Activated naive CD8-positive, alpha-beta T cell treated with anti-CD3 and anti-CD28 coated beads for 36 hours (primary cell): Measurements from ENCODE around the gene IL1RAPL2. TPM values are rescaled to one million over a fixed set of nuclear protein-coding genes. Genes with fewer than 3 reads are reported as not detected.

Experiments
- DNase-seq: peaks from one replicate; pipeline ENCODE4 v3.0.0; 2021
- H3K27ac Mint-ChIP-seq: one replicate; pipeline ENCODE4 v1.8.0; 2022; ENCODE audit warnings: mild to moderate bottlenecking, moderate library complexity, mixed read lengths
- H3K27me3 Mint-ChIP-seq: one replicate; pipeline ENCODE4 v1.8.0; 2022; ENCODE audit warnings: mild to moderate bottlenecking, mixed read lengths
- H3K36me3 Mint-ChIP-seq: one replicate; pipeline ENCODE4 v1.8.0; 2021; ENCODE audit warnings: mild to moderate bottlenecking, mixed read lengths
- H3K4me1 Mint-ChIP-seq: one replicate; pipeline ENCODE4 v1.8.0; 2021; ENCODE audit warnings: mixed read lengths
- H3K4me3 Mint-ChIP-seq: one replicate; pipeline ENCODE4 v1.8.0; 2022; ENCODE audit warnings: mild to moderate bottlenecking, moderate library complexity, mixed read lengths
- H3K9me3 Mint-ChIP-seq: one replicate; pipeline ENCODE4 v1.8.0; 2022; ENCODE audit warnings: mixed read lengths
- total RNA-seq, 2 experiments: library from RNA; stranded (reverse); gene quantifications; one replicate each; pipeline ENCODE4 v1.2.3, GENCODE V29; 2021

The IL1RAPL2 gene
- total RNA-seq, 2 experiments from 2014 or later = not detected

DNA sequence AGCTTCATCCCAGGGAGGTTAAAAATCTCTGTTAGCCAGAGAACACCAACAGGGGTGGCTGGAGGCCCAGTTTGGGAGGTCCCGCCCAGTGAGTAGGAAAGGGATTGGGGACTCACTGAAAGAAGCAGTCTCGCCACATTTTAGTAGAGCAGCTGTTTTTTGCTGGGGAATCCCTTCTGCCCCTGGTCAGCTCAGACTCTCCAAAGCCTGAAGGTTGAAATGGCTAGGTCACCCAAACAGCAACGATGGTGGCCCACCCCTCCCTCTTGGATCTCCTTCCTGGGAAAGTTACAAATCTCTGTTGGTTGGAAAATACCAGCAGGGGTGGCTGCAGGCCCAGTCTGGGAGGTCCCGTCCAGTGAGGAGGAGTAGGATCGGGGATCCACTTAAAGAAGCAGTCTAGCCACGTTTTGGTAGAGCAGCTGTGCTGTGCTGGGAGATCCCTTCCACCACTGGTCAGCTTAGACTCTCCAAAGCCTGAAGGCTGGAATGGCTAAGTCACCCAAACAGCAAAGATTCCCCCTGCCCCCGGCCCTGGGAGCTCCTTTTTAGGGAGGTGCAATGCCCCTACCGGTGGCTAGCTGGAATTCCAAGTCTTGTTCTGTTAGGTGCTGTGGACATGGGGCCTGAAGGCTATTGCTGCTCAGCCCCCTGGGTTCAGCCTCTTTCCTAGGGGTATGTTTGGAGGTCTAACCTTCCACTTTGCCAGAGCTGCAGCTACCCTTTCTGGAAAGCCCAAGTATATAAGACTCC lies 694.5 kb downstream of the IL1RAPL2 start:
- peaks cover 1% of the 10 kb centered on the region for H3K9me3 Mint-ChIP-seq
- no peaks in the 10 kb centered on the region for H3K36me3 Mint-ChIP-seq
- H3K4me1 Mint-ChIP-seq = no peaks in the 10 kb centered on the region
- DNase-seq = no peak
- H3K4me3 Mint-ChIP-seq = no peak overlapping the region
- H3K27ac Mint-ChIP-seq = no peak overlapping the region
- H3K27me3 Mint-ChIP-seq = no peaks in the 10 kb centered on the region

- no peak for DNase-seq
- Mint-ChIP-seq H3K4me1 (no peaks in the 10 kb centered on the region), H3K27ac (no peak overlapping the region), H3K4me3 (no peak overlapping the region), H3K27me3 (no peaks in the 10 kb centered on the region), H3K9me3 (peaks cover 1% of the 10 kb centered on the region), H3K36me3 (no peaks in the 10 kb centered on the region)
Measured at GRCh38 chrX:105263171-105263570, 697.2 kb downstream of the IL1RAPL2 start.

GRCh38 chrX:105263801-105264200 lies 697.8 kb downstream of the IL1RAPL2 start:
- no peak for DNase-seq
- no peak overlapping the region for H3K4me3 Mint-ChIP-seq
- H3K27ac Mint-ChIP-seq = no peak overlapping the region
- H3K36me3 Mint-ChIP-seq = no peaks in the 10 kb centered on the region
- H3K9me3 Mint-ChIP-seq = peaks cover 1% of the 10 kb centered on the region
- H3K27me3 Mint-ChIP-seq = no peaks in the 10 kb centered on the region
- no peaks in the 10 kb centered on the region for H3K4me1 Mint-ChIP-seq

DNA sequence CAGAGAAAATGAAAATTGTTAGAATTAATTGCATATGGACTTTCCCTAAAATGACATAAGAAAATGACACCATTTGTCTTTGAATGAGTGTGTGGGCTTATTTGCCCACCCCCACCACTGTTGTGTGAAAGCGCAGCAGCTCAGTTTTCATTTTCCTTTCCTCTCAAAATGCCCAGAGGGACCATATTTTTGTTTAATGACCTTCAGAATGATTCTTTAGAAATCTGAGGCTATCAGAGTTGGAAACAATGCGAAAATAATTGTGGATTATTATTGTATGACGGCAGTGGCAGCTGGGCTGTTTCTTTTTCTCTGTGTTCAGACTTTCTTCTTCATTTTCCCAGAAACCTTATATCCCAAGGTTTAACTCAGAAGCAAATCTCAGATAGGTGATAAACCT lies 699.1 kb downstream of the IL1RAPL2 start:
- no peak for DNase-seq
- Mint-ChIP-seq H3K36me3 (no peaks in the 10 kb centered on the region), H3K27me3 (no peaks in the 10 kb centered on the region), H3K4me1 (no peaks in the 10 kb centered on the region), H3K9me3 (peaks cover 1% of the 10 kb centered on the region), H3K4me3 (no peak overlapping the region), H3K27ac (no peak overlapping the region)

GRCh38 chrX:105266456-105266855 lies 700.5 kb downstream of the IL1RAPL2 start:
- no peaks in the 10 kb centered on the region for H3K4me1 Mint-ChIP-seq
- no peaks in the 10 kb centered on the region for H3K27me3 Mint-ChIP-seq
- H3K36me3 Mint-ChIP-seq = no peaks in the 10 kb centered on the region
- H3K9me3 Mint-ChIP-seq = no peaks in the 10 kb centered on the region
- no peak overlapping the region for H3K4me3 Mint-ChIP-seq
- H3K27ac Mint-ChIP-seq = no peak overlapping the region
- no peak for DNase-seq

DNA sequence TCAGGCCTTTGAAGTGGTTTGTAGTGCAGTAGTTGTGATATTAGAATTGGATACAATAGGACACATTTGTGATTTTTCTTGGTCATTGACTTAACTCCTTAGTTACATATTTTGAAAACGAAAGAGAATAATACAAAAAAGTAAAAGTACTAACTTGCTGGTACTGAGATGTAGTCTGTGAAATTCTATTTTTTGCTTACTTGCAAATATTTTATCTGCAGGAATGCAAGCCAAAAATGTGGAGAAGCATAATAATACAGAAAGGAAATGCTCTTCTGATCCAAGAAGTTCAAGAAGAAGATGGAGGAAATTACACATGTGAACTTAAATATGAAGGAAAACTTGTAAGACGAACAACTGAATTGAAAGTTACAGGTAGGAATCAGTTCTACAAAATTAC lies 701.2 kb downstream of the IL1RAPL2 start:
- H3K9me3 Mint-ChIP-seq = no peaks in the 10 kb centered on the region
- no peak overlapping the region for H3K4me3 Mint-ChIP-seq
- no peaks in the 10 kb centered on the region for H3K36me3 Mint-ChIP-seq
- DNase-seq = no peak
- no peaks in the 10 kb centered on the region for H3K4me1 Mint-ChIP-seq
- H3K27me3 Mint-ChIP-seq = no peaks in the 10 kb centered on the region
- H3K27ac Mint-ChIP-seq = no peak overlapping the region

- Mint-ChIP-seq H3K27ac (no peak overlapping the region), H3K36me3 (no peaks in the 10 kb centered on the region), H3K9me3 (no peaks in the 10 kb centered on the region), H3K4me1 (no peaks in the 10 kb centered on the region), H3K4me3 (no peak overlapping the region), H3K27me3 (no peaks in the 10 kb centered on the region)
- no peak for DNase-seq
Measured at GRCh38 chrX:105269386-105269785, 703.4 kb downstream of the IL1RAPL2 start.

GRCh38 chrX:105273326-105273725 lies 707.3 kb downstream of the IL1RAPL2 start:
- H3K36me3 Mint-ChIP-seq = no peaks in the 10 kb centered on the region
- no peak overlapping the region for H3K27ac Mint-ChIP-seq
- H3K4me1 Mint-ChIP-seq = no peaks in the 10 kb centered on the region
- H3K4me3 Mint-ChIP-seq = no peak overlapping the region
- no peak for DNase-seq
- H3K27me3 Mint-ChIP-seq = no peaks in the 10 kb centered on the region
- peaks cover 1% of the 10 kb centered on the region for H3K9me3 Mint-ChIP-seq

- no peaks in the 10 kb centered on the region for H3K36me3 Mint-ChIP-seq
- no peaks in the 10 kb centered on the region for H3K27me3 Mint-ChIP-seq
- no peak overlapping the region for H3K4me3 Mint-ChIP-seq
- H3K27ac Mint-ChIP-seq = no peak overlapping the region
- H3K4me1 Mint-ChIP-seq = no peaks in the 10 kb centered on the region
- H3K9me3 Mint-ChIP-seq = peaks cover 1% of the 10 kb centered on the region
- DNase-seq = no peak
Measured at GRCh38 chrX:105274091-105274490, 708.1 kb downstream of the IL1RAPL2 start.

DNA sequence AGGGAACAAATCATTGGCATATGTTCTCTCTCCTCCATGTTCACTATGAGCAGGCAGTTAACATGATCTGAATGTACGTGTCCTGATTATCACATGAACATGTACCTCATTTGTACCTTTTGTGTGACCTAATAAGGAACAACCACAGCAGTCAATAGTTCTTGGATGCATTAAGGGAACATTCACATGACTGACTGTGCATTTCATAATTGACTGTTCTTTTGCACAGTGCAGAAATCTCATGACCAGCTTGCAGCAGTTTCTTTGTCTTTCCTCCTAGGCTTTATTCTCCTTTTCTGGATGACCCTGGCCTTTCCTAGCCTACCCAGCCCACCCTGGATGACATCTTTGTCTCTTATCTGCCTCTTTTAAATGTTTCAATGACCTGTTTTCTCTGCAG lies 711.1 kb downstream of the IL1RAPL2 start:
- no peak for DNase-seq
- H3K4me3 Mint-ChIP-seq = no peak overlapping the region
- peaks cover 1% of the 10 kb centered on the region for H3K9me3 Mint-ChIP-seq
- H3K4me1 Mint-ChIP-seq = no peaks in the 10 kb centered on the region
- no peak overlapping the region for H3K27ac Mint-ChIP-seq
- no peaks in the 10 kb centered on the region for H3K27me3 Mint-ChIP-seq
- no peaks in the 10 kb centered on the region for H3K36me3 Mint-ChIP-seq

DNA sequence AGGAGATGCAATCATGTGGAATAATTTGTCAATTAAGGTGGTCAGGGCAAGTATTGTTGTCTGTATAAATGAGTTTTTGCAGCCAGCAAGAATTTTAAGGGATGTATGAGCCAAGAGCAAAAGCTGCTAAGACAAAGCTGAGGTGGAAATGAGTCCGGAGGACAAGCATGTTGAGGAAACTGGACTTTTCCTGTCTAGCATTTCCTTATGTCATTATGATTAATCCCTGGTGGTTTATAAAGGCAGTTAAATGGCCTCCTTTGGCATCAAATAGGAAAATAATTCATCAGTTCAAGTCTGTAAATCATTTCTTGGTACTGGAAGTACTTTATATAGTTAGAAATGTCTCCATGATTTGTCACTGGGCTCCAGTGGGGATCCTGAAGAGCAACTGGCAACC lies 716.1 kb downstream of the IL1RAPL2 start:
- H3K36me3 Mint-ChIP-seq = no peaks in the 10 kb centered on the region
- H3K4me1 Mint-ChIP-seq = no peaks in the 10 kb centered on the region
- no peak overlapping the region for H3K27ac Mint-ChIP-seq
- H3K27me3 Mint-ChIP-seq = no peaks in the 10 kb centered on the region
- H3K9me3 Mint-ChIP-seq = peaks cover 4% of the 10 kb centered on the region
- no peak overlapping the region for H3K4me3 Mint-ChIP-seq
- DNase-seq = no peak

- no peak for DNase-seq
- Mint-ChIP-seq H3K4me1 (no peaks in the 10 kb centered on the region), H3K36me3 (no peaks in the 10 kb centered on the region), H3K9me3 (no peaks in the 10 kb centered on the region), H3K27ac (no peak overlapping the region), H3K27me3 (no peaks in the 10 kb centered on the region), H3K4me3 (no peak overlapping the region)
Measured at GRCh38 chrX:105297041-105297440, 731.0 kb downstream of the IL1RAPL2 start.

GRCh38 chrX:105299286-105299685 lies 733.3 kb downstream of the IL1RAPL2 start:
- Mint-ChIP-seq H3K27me3 (no peaks in the 10 kb centered on the region), H3K27ac (no peak overlapping the region), H3K4me1 (no peaks in the 10 kb centered on the region), H3K36me3 (no peaks in the 10 kb centered on the region), H3K4me3 (no peak overlapping the region), H3K9me3 (no peaks in the 10 kb centered on the region)
- no peak for DNase-seq

GRCh38 chrX:105302246-105302645 lies 736.2 kb downstream of the IL1RAPL2 start:
- no peak for DNase-seq
- H3K36me3 Mint-ChIP-seq = no peaks in the 10 kb centered on the region
- no peak overlapping the region for H3K27ac Mint-ChIP-seq
- H3K4me1 Mint-ChIP-seq = no peaks in the 10 kb centered on the region
- H3K27me3 Mint-ChIP-seq = no peaks in the 10 kb centered on the region
- no peak overlapping the region for H3K4me3 Mint-ChIP-seq
- no peaks in the 10 kb centered on the region for H3K9me3 Mint-ChIP-seq

DNA sequence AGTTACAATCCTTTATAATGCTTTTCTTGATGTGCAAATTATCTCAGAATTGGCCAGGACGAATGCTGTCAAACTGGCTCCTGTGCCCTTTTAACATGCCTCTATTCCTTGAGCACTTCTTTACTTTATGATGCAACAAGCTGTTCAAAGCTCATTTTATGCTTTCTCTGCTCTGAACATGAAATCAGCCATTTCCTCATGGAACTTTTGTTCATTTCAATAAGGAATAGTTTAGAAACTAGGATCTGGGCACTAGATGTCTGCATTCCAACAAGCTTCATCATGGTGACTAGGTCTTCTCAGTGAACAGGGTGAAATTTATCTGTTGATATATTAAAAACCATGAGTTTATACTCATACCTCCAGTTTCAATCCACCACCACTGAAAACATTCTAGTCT lies 741.8 kb downstream of the IL1RAPL2 start:
- Mint-ChIP-seq H3K36me3 (no peaks in the 10 kb centered on the region), H3K27me3 (no peaks in the 10 kb centered on the region), H3K4me1 (no peaks in the 10 kb centered on the region), H3K4me3 (no peak overlapping the region), H3K27ac (no peak overlapping the region), H3K9me3 (no peaks in the 10 kb centered on the region)
- no peak for DNase-seq

GRCh38 chrX:105313596-105313995 lies 747.6 kb downstream of the IL1RAPL2 start:
- Mint-ChIP-seq H3K4me1 (no peaks in the 10 kb centered on the region), H3K27ac (no peak overlapping the region), H3K4me3 (no peak overlapping the region), H3K27me3 (no peaks in the 10 kb centered on the region), H3K36me3 (no peaks in the 10 kb centered on the region), H3K9me3 (no peaks in the 10 kb centered on the region)
- no peak for DNase-seq
